ENCODE results near the gene GPC6.

Gene GPC6

GRCh38 chr13:94233837-94234236 is 1007.2 kb downstream of the GPC6 start:
- no peak for DNase-seq

GRCh38 chr13:94234738-94235137 is 1008.1 kb downstream of the GPC6 start:
- no peak for DNase-seq

DNA sequence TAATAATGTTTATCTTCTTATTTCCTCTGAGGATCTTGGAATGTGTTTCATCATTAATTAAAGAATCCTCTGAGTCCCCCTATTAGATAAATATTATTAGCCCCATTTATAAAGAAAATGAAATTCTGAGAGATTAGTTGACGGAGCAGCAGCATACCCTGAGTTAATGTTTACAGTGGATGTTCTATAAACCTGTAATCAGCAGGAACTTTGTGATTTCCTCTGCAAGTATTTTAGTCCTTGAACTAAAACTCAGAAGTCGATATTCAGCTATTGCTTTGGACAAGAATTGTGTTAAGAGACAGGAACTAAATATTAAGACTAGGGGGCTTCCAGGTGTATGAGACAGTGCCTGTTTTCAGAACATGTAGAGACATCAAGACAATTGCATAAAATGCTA is 1009.5 kb downstream of the GPC6 start:
- no peak for DNase-seq

GRCh38 chr13:94236872-94237271 is 1010.3 kb downstream of the GPC6 start:
- DNase-seq, result no peak

DNA sequence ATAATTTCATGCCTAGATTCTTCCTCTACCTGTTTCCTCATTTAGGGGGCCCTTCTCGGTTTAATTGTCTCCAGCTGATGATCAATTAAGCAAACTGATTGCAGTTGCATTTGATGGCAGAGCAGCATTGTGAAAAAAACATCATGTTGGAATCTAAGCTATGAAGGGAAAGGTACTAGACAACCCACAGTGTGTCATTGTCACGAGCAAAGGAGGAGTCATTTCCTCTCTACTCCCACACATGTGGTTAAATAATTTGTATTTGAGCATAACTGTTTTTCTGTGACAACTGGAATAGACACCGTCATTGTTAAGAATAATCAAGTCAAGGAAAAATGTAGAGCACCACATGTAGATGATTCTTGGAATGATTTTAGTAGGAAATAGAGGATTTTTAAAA is 1012.5 kb downstream of the GPC6 start:
- DNase-seq, result no peak

- no peak for DNase-seq
These were observed 1015.9 kb downstream of the GPC6 start for GRCh38 chr13:94242554-94242953.

DNA sequence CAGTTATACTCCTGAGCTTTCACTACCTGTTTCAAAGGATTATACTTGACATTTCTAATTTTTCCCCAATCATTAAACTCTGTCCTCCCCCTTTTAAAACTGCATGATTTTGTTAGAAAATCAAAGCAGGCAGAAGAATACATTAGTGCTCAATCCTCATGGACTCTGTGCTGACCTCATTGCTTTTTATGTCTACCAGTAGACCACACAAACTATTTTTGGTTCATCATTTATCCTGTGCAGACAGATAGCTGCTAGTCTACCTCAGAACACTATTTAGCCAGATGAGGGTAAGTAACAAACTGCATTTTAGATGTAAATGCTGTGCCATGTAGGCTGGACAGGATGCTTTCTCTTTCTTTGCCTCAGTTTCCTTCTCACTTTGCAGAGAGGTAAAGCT is 1016.9 kb downstream of the GPC6 start:
- no peak for DNase-seq

GRCh38 chr13:94246495-94246894 is 1019.9 kb downstream of the GPC6 start:
- no peak for DNase-seq

DNA sequence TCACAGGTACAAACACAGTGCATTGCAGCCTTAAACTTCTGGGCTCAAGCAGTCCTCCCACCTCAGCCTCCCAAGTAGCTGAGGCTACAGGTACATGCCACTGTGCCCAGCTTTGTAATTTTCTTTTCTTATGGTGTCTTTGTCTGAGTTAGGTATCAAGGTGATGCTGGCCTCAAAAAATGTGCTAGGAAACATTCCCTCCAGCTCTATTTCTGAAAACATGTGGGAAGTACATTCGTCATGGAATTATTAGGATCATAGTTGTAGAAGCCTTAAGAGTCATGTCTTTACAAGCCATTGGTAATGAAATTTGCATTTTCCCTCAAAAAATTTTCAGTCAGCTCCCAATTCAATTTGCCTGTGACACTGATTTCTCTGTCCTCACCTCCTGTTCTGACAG is 1021.3 kb downstream of the GPC6 start:
- no peak for DNase-seq

GRCh38 chr13:94248454-94249228 is 1022.0 kb downstream of the GPC6 start:
- no peak for DNase-seq

DNA sequence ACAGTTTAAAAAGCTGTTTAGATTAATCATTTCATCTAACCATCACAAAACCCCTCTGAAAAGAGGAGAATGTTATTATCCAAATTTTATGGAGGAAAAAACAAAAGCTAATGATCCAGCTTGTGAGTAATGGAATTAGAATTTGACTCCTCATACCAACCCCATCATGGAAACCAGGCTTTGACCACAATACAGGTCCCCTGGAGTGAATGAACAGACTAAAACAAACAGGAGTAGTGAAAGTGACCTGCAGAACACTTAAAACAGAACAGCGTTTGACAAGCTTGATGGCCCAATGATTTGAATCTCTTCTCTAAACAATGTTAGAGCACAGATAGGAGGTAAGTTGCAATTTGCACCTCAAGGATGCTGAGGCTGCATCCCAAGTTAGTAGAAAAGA is 1022.9 kb downstream of the GPC6 start:
- no peak for DNase-seq

DNA sequence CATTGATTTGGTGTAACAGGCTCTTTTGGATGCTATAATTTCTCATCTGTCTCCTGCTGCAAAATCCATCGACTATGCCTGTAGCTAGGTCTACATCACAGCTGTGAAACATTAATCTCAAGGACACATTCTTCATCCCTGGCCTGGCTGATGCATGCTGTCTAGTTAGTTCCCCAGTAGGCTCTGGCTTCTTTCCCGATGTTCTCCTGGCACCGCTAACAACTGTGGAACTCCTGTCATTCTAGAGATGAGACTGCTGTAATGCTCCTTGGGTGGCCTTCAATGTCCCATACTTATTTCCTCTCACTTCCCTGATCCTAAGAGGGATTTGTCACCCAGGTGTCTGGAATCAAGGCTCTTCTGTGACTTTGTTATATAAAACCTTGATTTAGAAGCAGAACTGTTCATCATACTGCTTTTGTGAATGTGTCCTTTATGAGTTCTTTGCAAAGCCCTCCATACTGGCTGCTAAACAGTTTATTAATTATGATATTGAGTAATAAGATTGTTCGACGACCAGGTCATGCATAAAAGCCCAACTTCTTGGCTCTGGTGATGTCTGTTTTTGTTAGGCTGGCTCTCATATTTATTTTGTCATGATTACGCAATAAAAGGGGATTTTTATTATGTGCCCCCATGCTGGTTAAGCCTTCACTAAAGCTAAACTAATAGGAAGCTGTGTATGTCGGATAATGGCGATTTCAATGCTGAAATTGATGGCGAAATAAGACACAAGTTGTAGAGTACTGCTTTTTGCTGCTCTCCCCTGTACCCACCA is 1025.4 kb downstream of the GPC6 start:
- no peak for DNase-seq

GRCh38 chr13:94254737-94255136 is 1028.1 kb downstream of the GPC6 start:
- no peak for DNase-seq

DNA sequence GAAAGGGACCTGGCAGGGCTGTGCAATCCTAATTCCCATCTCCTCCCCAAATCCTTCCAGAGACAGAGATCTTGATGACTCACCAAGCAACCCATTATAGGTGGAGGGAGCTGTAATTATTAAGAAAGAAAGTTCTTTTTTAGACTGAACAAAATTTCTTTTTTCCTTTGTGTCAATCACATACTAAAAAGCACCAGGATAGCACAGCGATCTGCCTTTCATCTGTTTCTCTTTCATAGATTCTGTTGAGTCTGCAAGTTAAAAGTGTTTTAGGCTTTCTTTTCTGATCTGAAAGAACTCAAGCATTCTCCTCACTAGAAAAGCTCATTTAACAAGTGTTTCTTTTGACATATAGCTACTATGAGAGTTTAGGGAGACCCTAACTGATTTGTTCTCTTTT is 1030.1 kb downstream of the GPC6 start:
- DNase-seq, result no peak

GRCh38 chr13:94259984-94260383 is 1033.4 kb downstream of the GPC6 start:
- no peak for DNase-seq

DNA sequence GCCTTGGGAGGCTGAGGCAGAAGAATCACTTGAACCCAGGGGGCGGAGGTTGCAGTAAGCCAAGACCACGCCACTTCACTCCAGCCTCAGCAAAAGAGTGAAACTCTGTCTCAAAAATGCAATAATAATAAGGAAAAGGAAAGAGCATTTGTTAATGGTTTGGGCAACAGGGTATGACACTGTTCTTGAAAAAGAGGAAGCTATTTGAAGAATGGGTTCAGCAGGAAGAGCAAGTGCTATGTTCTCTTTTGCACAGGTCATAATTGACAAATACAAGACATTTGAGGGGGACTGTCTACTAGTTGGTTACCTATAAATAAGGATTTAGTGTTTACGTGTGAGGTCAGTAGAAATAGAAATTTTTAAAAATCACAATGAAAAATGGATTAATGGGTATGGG is 1034.6 kb downstream of the GPC6 start:
- DNase-seq, result no peak

DNA sequence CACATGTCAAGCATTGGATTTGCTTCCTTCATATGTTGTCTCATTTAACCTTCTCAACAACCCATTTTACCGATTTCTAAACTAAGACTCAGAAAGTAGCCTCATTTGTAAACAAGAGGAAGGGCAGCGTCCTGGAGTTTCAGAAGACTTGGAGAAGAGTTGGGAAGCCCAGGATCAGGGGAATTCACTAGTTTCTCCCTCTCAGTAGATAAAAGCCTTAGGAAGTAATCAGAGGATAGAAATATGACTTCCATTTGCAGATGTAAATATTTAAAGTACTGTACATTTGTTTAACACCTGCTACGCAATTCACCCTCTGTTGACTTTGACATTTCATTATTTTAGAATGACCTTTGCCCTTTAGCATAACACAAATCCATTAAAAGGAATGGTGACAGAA is 1036.4 kb downstream of the GPC6 start:
- no peak for DNase-seq

- DNase-seq, result no peak
These were observed 1041.2 kb downstream of the GPC6 start for GRCh38 chr13:94267581-94268366.

DNA sequence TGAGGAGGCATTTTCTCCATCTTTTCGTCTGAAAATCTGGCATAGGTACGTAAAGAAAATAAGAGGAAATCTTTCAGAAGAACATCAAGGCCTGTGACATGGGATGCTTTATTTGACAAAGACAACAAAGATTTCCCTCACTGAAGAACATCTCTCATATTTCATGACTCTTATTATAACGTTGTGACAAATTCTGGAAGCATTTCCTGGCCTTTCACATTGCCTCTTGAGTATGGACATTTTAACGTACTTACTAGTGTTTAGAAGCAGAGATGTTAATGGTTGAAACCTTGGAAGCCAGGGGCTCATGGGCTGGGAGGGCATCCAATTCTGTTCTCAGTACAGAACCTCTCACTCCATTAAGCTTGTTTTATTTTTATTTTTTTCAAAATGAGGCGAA is 1042.1 kb downstream of the GPC6 start:
- DNase-seq, result no peak

DNA sequence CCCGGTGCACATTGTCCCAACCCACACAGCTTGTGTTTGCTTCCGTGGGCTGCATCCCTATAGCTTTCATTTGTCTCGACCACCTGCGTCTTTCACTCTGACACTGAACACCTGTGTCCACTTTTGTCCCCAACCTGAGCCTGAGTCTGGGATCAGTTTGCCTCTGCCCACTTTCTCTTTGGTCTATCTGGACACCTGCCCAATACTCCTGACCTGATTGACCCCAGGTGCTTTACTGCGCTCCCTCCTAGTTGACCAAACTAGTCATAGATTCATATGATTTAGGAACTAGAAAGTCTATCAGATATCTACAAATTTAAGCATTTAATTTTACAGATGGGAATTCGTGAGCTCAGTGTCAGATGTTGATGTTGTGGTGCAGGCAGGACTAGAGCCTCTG is 1043.0 kb downstream of the GPC6 start:
- no peak for DNase-seq

- DNase-seq, result no peak
These were observed 1043.9 kb downstream of the GPC6 start for GRCh38 chr13:94270556-94270955.

DNA sequence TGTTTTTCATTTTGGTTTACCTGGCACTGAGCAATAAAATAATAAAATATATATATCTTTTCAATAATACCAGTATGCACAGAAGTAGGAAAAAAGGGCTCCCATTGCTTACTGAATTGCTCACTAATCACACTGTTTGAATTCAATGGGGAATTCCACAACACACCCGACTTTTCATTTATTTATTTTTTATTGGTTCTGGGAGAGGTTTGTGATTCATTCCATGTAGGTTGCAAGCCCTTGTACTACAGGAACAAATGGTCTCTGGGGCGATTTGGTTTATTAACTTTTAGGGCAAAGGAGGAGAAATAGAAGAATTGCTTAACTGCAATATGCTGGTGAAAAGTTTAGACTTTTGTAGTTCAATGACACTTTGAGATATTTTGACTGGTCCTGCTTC is 1045.4 kb downstream of the GPC6 start:
- DNase-seq, result no peak

- DNase-seq, result no peak
These were observed 1053.7 kb downstream of the GPC6 start for GRCh38 chr13:94280349-94280748.

GRCh38 chr13:94280845-94281244 is 1054.2 kb downstream of the GPC6 start:
- no peak for DNase-seq

Data from eye (tissue), 1 donor.